GM19240 (cell line): ENCODE data around the gene GTF3C5.
"Not testable (repeated sequence)": the region's sequence is repeated elsewhere in the genome, so short reads cannot be mapped to it uniquely, and the experiment has no call there.

ENCODE experiments used
- DNase-seq: peaks from one replicate; pipeline ENCODE4 v3.0.0; 2011; ENCODE audit warnings: low spot score; ENCODE audit not compliant: insufficient read length

GTF3C5 gene

GRCh38 chr9:132996526-132996925 is 34.3 kb upstream of the GTF3C5 start:
- no peak for DNase-seq

GRCh38 chr9:132997591-132997990 is 33.2 kb upstream of the GTF3C5 start:
- no peak for DNase-seq

- not testable (repeated sequence) for DNase-seq
Observed at GRCh38 chr9:132998221-132998620, 32.6 kb upstream of the GTF3C5 start.

GRCh38 chr9:132998831-132999635 is 31.8 kb upstream of the GTF3C5 start:
- no peak for DNase-seq

- DNase-seq = no peak
Observed at GRCh38 chr9:133002147-133003070, 28.4 kb upstream of the GTF3C5 start.

GRCh38 chr9:133003071-133003461 is 27.7 kb upstream of the GTF3C5 start:
- no peak for DNase-seq

- DNase-seq = no peak
Observed at GRCh38 chr9:133003671-133004090, 27.1 kb upstream of the GTF3C5 start.

GRCh38 chr9:133004091-133004998 is 26.5 kb upstream of the GTF3C5 start:
- no peak for DNase-seq

GRCh38 chr9:133004999-133005760 is 25.6 kb upstream of the GTF3C5 start:
- no peak for DNase-seq

- DNase-seq = no peak
Observed at GRCh38 chr9:133005957-133006356, 24.8 kb upstream of the GTF3C5 start.

- DNase-seq = no peak
Observed at GRCh38 chr9:133006731-133007352, 24.0 kb upstream of the GTF3C5 start.

- DNase-seq = no peak
Observed at GRCh38 chr9:133008406-133008805, 22.4 kb upstream of the GTF3C5 start.

GRCh38 chr9:133008824-133009223 is 22.0 kb upstream of the GTF3C5 start:
- no peak for DNase-seq

- no peak for DNase-seq
Observed at GRCh38 chr9:133009906-133010582, 20.8 kb upstream of the GTF3C5 start.

GRCh38 chr9:133014696-133015095 is 16.1 kb upstream of the GTF3C5 start:
- DNase-seq = no peak

- no peak for DNase-seq
Observed at GRCh38 chr9:133023117-133023890, 7.5 kb upstream of the GTF3C5 start.

- no peak for DNase-seq
Observed at GRCh38 chr9:133026426-133026825, 4.4 kb upstream of the GTF3C5 start.

GRCh38 chr9:133027134-133027533 is 3.7 kb upstream of the GTF3C5 start:
- DNase-seq = no peak

- DNase-seq = no peak
Observed at GRCh38 chr9:133028221-133028620, 2.6 kb upstream of the GTF3C5 start.
